ENCODE results near the gene NHSL2.

- TF ChIP-seq, protein P1, sequence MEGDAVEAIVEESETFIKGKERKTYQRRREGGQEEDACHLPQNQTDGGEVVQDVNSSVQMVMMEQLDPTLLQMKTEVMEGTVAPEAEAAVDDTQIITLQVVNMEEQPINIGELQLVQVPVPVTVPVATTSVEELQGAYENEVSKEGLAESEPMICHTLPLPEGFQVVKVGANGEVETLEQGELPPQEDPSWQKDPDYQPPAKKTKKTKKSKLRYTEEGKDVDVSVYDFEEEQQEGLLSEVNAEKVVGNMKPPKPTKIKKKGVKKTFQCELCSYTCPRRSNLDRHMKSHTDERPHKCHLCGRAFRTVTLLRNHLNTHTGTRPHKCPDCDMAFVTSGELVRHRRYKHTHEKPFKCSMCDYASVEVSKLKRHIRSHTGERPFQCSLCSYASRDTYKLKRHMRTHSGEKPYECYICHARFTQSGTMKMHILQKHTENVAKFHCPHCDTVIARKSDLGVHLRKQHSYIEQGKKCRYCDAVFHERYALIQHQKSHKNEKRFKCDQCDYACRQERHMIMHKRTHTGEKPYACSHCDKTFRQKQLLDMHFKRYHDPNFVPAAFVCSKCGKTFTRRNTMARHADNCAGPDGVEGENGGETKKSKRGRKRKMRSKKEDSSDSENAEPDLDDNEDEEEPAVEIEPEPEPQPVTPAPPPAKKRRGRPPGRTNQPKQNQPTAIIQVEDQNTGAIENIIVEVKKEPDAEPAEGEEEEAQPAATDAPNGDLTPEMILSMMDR (IDR thresholded peaks at IDR 0.05; ENCODE audit: low read depth, low read length), result no peak
- no peak for TF ChIP-seq EZH2phosphoT487 (IDR thresholded peaks at IDR 0.05; ENCODE audit: low read depth)
These were observed 108.8 kb downstream of the NHSL2 start for GRCh38 chrX:72019487-72019886.
